HFF-Myc (cell line): Measurements from ENCODE around the gene ADD2.

Experiments used
- DNase-seq: peaks from one replicate; pipeline ENCODE4 v3.0.0-alpha.2; 2011; ENCODE audit warnings: low read depth; ENCODE audit errors: extremely low read depth
- H3K4me3 ChIP-seq: replicated peaks from 2 replicates; pipeline ENCODE4 v1.5.1; 2011; ENCODE audit warnings: low read depth, mild to moderate bottlenecking, control low read depth, low read length
- CTCF ChIP-seq: IDR thresholded peaks from 2 replicates; pipeline ENCODE4 v1.5.1; 2012; ENCODE audit warnings: mild to moderate bottlenecking, low read depth, low read length, control low read depth; ENCODE audit errors: missing control alignments

The ADD2 gene

GRCh38 chr2:70684846-70685622 lies 83.0 kb downstream of the ADD2 start:
- H3K4me3 ChIP-seq: no peak overlapping the region
- no peak for DNase-seq
- no peak for TF ChIP-seq CTCF

- DNase-seq: no peak
- no peak overlapping the region for H3K4me3 ChIP-seq
- TF ChIP-seq CTCF: no peak
These were observed 84.5 kb downstream of the ADD2 start for GRCh38 chr2:70683455-70683854.

GRCh38 chr2:70680735-70681134 lies 87.3 kb downstream of the ADD2 start:
- DNase-seq: no peak
- TF ChIP-seq CTCF: no peak
- no peak overlapping the region for H3K4me3 ChIP-seq

- H3K4me3 ChIP-seq: no peak overlapping the region
- no peak for TF ChIP-seq CTCF
- no peak for DNase-seq
These were observed 88.7 kb downstream of the ADD2 start for GRCh38 chr2:70679259-70679658.

- H3K4me3 ChIP-seq: no peak overlapping the region
- no peak for TF ChIP-seq CTCF
- DNase-seq: no peak
These were observed 89.3 kb downstream of the ADD2 start for GRCh38 chr2:70678576-70679143.

- TF ChIP-seq CTCF: no peak
- no peak for DNase-seq
- H3K4me3 ChIP-seq: no peak overlapping the region
These were observed 91.5 kb downstream of the ADD2 start for GRCh38 chr2:70676301-70677035.
